ENCODE data around the gene MEIS2.

Gene MEIS2

DNA sequence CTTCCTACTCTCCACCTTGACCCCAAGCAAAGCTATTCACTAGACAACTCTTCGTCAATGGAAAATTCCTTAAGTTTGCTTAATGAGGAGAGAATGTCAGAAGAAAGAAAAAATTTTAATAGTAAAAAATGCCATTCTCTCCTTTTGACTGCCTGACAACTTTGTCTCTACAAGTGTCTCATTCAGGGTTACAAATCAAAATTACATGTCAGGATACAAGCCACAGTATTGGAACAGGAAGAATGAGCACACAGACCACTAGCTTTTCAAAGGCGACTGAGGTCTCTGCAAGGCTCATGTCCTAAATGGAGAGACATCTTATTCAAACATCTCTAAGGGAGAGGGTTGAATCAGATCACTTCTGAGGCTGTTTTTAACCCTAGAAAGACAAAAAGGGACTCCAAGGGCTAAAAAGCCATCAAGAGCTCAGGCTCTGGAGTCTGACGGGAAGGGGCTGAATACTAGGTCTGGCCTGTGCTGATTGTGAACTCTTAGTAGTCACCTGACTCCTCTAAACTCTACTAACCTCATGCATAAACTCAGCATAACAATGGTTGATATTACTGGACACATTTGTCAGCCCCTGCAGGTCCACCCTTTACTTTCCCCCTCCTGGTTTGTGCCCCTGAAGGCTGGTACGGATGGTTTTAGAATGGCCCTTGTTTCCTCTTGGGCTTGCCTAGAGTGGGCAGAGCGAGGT, 12.8 kb upstream of the MEIS2 start:
- TF ChIP-seq POLR2AphosphoS5 (IDR thresholded peaks at IDR 0.05; ENCODE audit: low read depth, low read length), result no peak
- no peak for TF ChIP-seq FOXP2 (optimal IDR thresholded peaks at IDR 0.05; ENCODE audit: borderline replicate concordance, extremely low read depth, extremely low read length, insufficient read depth)
- TF ChIP-seq, protein P1, sequence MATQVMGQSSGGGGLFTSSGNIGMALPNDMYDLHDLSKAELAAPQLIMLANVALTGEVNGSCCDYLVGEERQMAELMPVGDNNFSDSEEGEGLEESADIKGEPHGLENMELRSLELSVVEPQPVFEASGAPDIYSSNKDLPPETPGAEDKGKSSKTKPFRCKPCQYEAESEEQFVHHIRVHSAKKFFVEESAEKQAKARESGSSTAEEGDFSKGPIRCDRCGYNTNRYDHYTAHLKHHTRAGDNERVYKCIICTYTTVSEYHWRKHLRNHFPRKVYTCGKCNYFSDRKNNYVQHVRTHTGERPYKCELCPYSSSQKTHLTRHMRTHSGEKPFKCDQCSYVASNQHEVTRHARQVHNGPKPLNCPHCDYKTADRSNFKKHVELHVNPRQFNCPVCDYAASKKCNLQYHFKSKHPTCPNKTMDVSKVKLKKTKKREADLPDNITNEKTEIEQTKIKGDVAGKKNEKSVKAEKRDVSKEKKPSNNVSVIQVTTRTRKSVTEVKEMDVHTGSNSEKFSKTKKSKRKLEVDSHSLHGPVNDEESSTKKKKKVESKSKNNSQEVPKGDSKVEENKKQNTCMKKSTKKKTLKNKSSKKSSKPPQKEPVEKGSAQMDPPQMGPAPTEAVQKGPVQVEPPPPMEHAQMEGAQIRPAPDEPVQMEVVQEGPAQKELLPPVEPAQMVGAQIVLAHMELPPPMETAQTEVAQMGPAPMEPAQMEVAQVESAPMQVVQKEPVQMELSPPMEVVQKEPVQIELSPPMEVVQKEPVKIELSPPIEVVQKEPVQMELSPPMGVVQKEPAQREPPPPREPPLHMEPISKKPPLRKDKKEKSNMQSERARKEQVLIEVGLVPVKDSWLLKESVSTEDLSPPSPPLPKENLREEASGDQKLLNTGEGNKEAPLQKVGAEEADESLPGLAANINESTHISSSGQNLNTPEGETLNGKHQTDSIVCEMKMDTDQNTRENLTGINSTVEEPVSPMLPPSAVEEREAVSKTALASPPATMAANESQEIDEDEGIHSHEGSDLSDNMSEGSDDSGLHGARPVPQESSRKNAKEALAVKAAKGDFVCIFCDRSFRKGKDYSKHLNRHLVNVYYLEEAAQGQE (IDR thresholded peaks at IDR 0.05; ENCODE audit: insufficient read depth in 1 of 2, low read depth in 2 of 2, low read length in 2 of 2), result no peak
- TF ChIP-seq TAF1 (IDR thresholded peaks at IDR 0.05; ENCODE audit: borderline replicate concordance, insufficient read depth, low read length), result no peak
- no peak for TF ChIP-seq SIN3A (IDR thresholded peaks at IDR 0.05; ENCODE audit: borderline replicate concordance, insufficient read depth, low read length)

DNA sequence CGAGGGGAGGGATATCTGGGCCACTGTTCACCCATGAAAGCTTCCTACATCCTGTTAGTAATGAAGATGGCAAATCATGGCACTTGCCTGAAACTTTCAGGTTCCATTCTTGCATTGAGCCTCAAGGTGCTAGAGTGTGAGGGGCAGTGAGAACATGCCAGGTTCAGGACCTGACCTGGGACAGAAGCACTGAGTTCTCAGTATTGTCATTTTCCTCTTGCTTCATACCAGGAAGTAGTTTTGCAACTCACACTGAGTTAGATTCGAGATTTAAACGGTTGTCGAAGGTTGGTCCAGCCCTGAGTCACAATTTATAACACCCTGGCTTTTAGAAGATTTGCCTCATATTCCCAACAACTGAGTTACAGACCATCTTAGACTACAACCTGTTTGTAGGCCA, 11.8 kb upstream of the MEIS2 start:
- TF ChIP-seq SIN3A (IDR thresholded peaks at IDR 0.05; ENCODE audit: borderline replicate concordance, insufficient read depth, low read length) (no peak), POLR2AphosphoS5 (IDR thresholded peaks at IDR 0.05; ENCODE audit: low read depth, low read length) (no peak), FOXP2 (optimal IDR thresholded peaks at IDR 0.05; ENCODE audit: borderline replicate concordance, extremely low read depth, extremely low read length, insufficient read depth) (no peak), TAF1 (IDR thresholded peaks at IDR 0.05; ENCODE audit: borderline replicate concordance, insufficient read depth, low read length) (no peak)
- TF ChIP-seq, protein P1 (IDR thresholded peaks at IDR 0.05; ENCODE audit: insufficient read depth in 1 of 2, low read depth in 2 of 2, low read length in 2 of 2), result peak; percentile 69 to 73

DNA sequence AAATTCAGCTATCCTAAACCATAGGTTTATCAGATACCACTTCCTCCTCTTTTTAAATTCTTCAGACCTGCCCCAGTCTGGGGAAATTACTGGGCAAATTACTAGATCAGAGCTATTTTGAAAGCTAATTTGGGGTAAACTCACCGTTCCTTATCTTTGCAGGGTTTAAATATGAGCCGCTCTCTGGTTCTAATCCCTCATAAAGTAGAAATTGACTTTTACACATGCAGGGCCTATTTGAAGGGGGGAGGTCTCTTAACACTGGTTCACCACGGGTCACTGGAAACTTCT, 11.0 kb upstream of the MEIS2 start:
- TF ChIP-seq SIN3A (IDR thresholded peaks at IDR 0.05; ENCODE audit: borderline replicate concordance, insufficient read depth, low read length), result no peak
- no peak for TF ChIP-seq TAF1 (IDR thresholded peaks at IDR 0.05; ENCODE audit: borderline replicate concordance, insufficient read depth, low read length)
- TF ChIP-seq POLR2AphosphoS5 (IDR thresholded peaks at IDR 0.05; ENCODE audit: low read depth, low read length), result no peak
- TF ChIP-seq, protein P1 (IDR thresholded peaks at IDR 0.05; ENCODE audit: insufficient read depth in 1 of 2, low read depth in 2 of 2, low read length in 2 of 2), result no peak
- TF ChIP-seq FOXP2 (optimal IDR thresholded peaks at IDR 0.05; ENCODE audit: borderline replicate concordance, extremely low read depth, extremely low read length, insufficient read depth), result no peak

DNA sequence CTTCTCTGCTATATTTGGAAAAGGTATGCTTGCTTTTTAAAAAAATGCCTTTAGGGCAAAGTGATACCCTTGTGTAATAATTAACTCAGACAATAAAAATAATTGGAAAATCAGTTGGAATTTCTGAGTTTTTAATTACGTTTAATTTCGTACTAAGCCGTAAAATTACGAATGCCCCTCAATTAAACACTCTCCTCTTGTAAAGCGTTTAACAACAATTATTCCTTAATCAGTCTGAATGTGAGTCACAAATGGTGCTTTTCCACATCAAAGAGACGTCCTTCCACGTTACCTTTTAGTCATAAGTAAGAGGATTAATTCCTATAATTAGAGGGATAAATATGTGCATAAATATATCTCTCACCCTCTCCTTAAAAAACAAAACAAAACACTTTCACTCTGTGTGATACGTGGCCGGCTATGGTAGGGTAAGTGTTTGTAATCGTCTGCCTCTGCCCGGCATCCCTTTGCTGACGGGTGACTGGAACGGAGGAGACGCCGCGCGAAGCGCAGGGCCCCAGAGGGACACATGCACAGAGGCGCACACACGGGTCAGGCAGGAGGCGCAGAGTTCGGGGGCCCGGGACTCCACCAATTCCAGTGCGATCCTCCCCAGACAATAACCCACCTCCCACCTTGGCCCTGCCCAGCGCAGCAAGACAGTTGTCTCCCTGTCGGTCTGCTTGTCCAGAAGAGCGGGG, 9.7 kb upstream of the MEIS2 start:
- TF ChIP-seq, protein P1 (IDR thresholded peaks at IDR 0.05; ENCODE audit: insufficient read depth in 1 of 2, low read depth in 2 of 2, low read length in 2 of 2), result no peak
- TF ChIP-seq SIN3A (IDR thresholded peaks at IDR 0.05; ENCODE audit: borderline replicate concordance, insufficient read depth, low read length) (no peak), FOXP2 (optimal IDR thresholded peaks at IDR 0.05; ENCODE audit: borderline replicate concordance, extremely low read depth, extremely low read length, insufficient read depth) (no peak), POLR2AphosphoS5 (IDR thresholded peaks at IDR 0.05; ENCODE audit: low read depth, low read length) (no peak), TAF1 (IDR thresholded peaks at IDR 0.05; ENCODE audit: borderline replicate concordance, insufficient read depth, low read length) (no peak)
